GM12864 (cell line): ENCODE measurements around the gene RIMBP3B.
"Not testable (repeated sequence)": the region's sequence is repeated elsewhere in the genome, so short reads cannot be mapped to it uniquely, and the experiment has no call there.

Source experiments
- DNase-seq: peaks from one replicate; pipeline ENCODE4 v3.0.0-alpha.2; 2011; ENCODE audit warnings: low read depth
- H3K4me3 ChIP-seq: 2 replicates; pipeline ENCODE4 v1.5.1; 2011; ENCODE audit warnings: mild to moderate bottlenecking, low read depth, low read length, control low read depth

The RIMBP3B gene

GRCh38 chr22:21383701-21384467, at the start of gene RIMBP3B:
Gene RIMBP3B, plus strand, starts transcription at chr22:21383751. Its CDS starts 108 bp downstream, at chr22:21383859.
- not testable (repeated sequence) for DNase-seq, H3K4me3 ChIP-seq

GRCh38 chr22:21357527-21357926, 26.0 kb upstream of the RIMBP3B start:
- not testable (repeated sequence) for DNase-seq, H3K4me3 ChIP-seq

GRCh38 chr22:21360525-21360924, 23.0 kb upstream of the RIMBP3B start:
- not testable (repeated sequence) for DNase-seq

GRCh38 chr22:21362473-21362872, 21.1 kb upstream of the RIMBP3B start:
- DNase-seq, H3K4me3 ChIP-seq: not testable (repeated sequence)

More at GRCh38 chr22:21360525-21360924, 23.0 kb upstream of the RIMBP3B start:
- not testable (repeated sequence) for H3K4me3 ChIP-seq

GRCh38 chr22:21363061-21363460, 20.5 kb upstream of the RIMBP3B start:
- DNase-seq, H3K4me3 ChIP-seq: not testable (repeated sequence)

- not testable (repeated sequence) for DNase-seq
Observed at GRCh38 chr22:21363803-21364202, 19.7 kb upstream of the RIMBP3B start.

GRCh38 chr22:21364362-21364761, 19.2 kb upstream of the RIMBP3B start:
- not testable (repeated sequence) for DNase-seq, H3K4me3 ChIP-seq

More at GRCh38 chr22:21363803-21364202, 19.7 kb upstream of the RIMBP3B start:
- not testable (repeated sequence) for H3K4me3 ChIP-seq

GRCh38 chr22:21365337-21365736, 18.2 kb upstream of the RIMBP3B start:
- H3K4me3 ChIP-seq, DNase-seq: not testable (repeated sequence)

- H3K4me3 ChIP-seq, DNase-seq: not testable (repeated sequence)
Observed at GRCh38 chr22:21368603-21369310, 14.8 kb upstream of the RIMBP3B start.

- H3K4me3 ChIP-seq, DNase-seq: not testable (repeated sequence)
Observed at GRCh38 chr22:21375880-21376279, 7.7 kb upstream of the RIMBP3B start.

- not testable (repeated sequence) for DNase-seq, H3K4me3 ChIP-seq
Observed at GRCh38 chr22:21384468-21385357, 1.2 kb downstream of the RIMBP3B start.

GRCh38 chr22:21389480-21389879, 5.9 kb downstream of the RIMBP3B start:
- not testable (repeated sequence) for H3K4me3 ChIP-seq, DNase-seq

- not testable (repeated sequence) for H3K4me3 ChIP-seq, DNase-seq
Observed at GRCh38 chr22:21390013-21390412, 6.5 kb downstream of the RIMBP3B start.

- not testable (repeated sequence) for DNase-seq
Observed at GRCh38 chr22:21394613-21395012, 11.1 kb downstream of the RIMBP3B start.

GRCh38 chr22:21401197-21401969, 17.8 kb downstream of the RIMBP3B start:
- DNase-seq, H3K4me3 ChIP-seq: not testable (repeated sequence)

More at GRCh38 chr22:21394613-21395012, 11.1 kb downstream of the RIMBP3B start:
- not testable (repeated sequence) for H3K4me3 ChIP-seq

- DNase-seq, H3K4me3 ChIP-seq: not testable (repeated sequence)
Observed at GRCh38 chr22:21402763-21403314, 19.3 kb downstream of the RIMBP3B start.

GRCh38 chr22:21407139-21407538, 23.6 kb downstream of the RIMBP3B start:
- not testable (repeated sequence) for DNase-seq, H3K4me3 ChIP-seq

GRCh38 chr22:21407792-21408191, 24.2 kb downstream of the RIMBP3B start:
- not testable (repeated sequence) for H3K4me3 ChIP-seq

More at GRCh38 chr22:21407792-21408191, 24.2 kb downstream of the RIMBP3B start:
- DNase-seq, result not testable (repeated sequence)
